GM12878 (cell line): ENCODE measurements around the gene P2RX2. TPM values are rescaled to one million over a fixed set of nuclear protein-coding genes. Genes with fewer than 3 reads are reported as not detected.

Experiments used
- ATAC-seq: fragments of 200-7000 bp; cut with Tn5 transposase; 3 replicates; pipeline ENCODE4 v1.9.1; 2020; ENCODE audit warnings: mild to moderate bottlenecking, moderate library complexity
- BruUV-seq: library from RNA; stranded (reverse); fragments of 400-500 nt; replicated peaks from 2 replicates; lab custom pipeline; 2021; lab: Mats Ljungman, UMichigan
- CTCF ChIA-PET: fragments of 300-600 bp; sonication (Branson Sonifier 250); formaldehyde crosslinking; extraction: SDS; loops from one replicate; lab custom pipeline; 2021; ENCODE audit warnings: inconsistent platforms; lab: Yijun Ruan, JAX
- POLR2A ChIA-PET: fragments of 350-600 bp; formaldehyde crosslinking; extraction: SDS; loops from one replicate; lab custom pipeline; 2021; ENCODE audit warnings: inconsistent platforms; lab: Charles Lee
- RAD21 ChIA-PET: fragments of 300-600 bp; sonication (Branson Sonifier 250); formaldehyde crosslinking; loops from one replicate; lab custom pipeline; 2023; ENCODE audit warnings: antibody characterized with exemption; ENCODE audit not compliant: unreplicated experiment; lab: Charles Lee
- SMC1A ChIA-PET: fragments of 300-600 bp; sonication (Branson Sonifier 250); formaldehyde crosslinking; loops from one replicate; lab custom pipeline; 2023; ENCODE audit not compliant: unreplicated experiment, uncharacterized antibody; lab: Charles Lee
- DNase-seq: peaks from one replicate; pipeline ENCODE4 v3.0.0-alpha.2; 2011; ENCODE audit warnings: low read depth, low spot score
- FAIRE-seq: peaks from 3 replicates; lab custom pipeline; 2011; peaks lifted over from hg19 to GRCh38; lab: Jason Lieb, UNC
- H2AFZ ChIP-seq: 2 replicates; pipeline ENCODE4 v1.6.0; 2011; ENCODE audit warnings: low read depth, low read length, control low read depth; ENCODE audit not compliant: control insufficient read depth
- H3K27ac ChIP-seq: 2 replicates; pipeline ENCODE4 v1.5.1; 2011; ENCODE audit warnings: control low read depth; ENCODE audit not compliant: control insufficient read depth, insufficient read depth
- H3K27me3 ChIP-seq, 2 experiments: replicated peaks in 1 of 2; 2 replicates each; pipeline versions ENCODE4 v1.6.0 to v1.6.1; 2011; ENCODE audit warnings: low read length in 1 of 2; ENCODE audit not compliant: control insufficient read depth in 2 of 2, insufficient read depth in 2 of 2
- H3K36me3 ChIP-seq, 2 experiments: 2 replicates each; pipeline ENCODE4 v1.5.1; 2011; ENCODE audit warnings: low read length in 1 of 2; ENCODE audit not compliant: control insufficient read depth in 2 of 2, insufficient read depth in 2 of 2
- H3K4me1 ChIP-seq: 2 replicates; pipeline ENCODE4 v1.6.1; 2011; ENCODE audit warnings: mild to moderate bottlenecking, low read length, moderate library complexity, mixed read lengths; ENCODE audit not compliant: control insufficient read depth, insufficient read depth
- H3K4me2 ChIP-seq: 2 replicates; pipeline ENCODE4 v1.6.0; 2011; ENCODE audit warnings: control low read depth; ENCODE audit not compliant: control insufficient read depth, insufficient read depth
- H3K4me3 ChIP-seq: fragments of 200-600 bp; sonication (generic); 2 replicates; pipeline ENCODE4 v1.5.1; 2016
- H3K79me2 ChIP-seq: 2 replicates; pipeline ENCODE4 v1.6.0; 2011; ENCODE audit warnings: low read length; ENCODE audit not compliant: control insufficient read depth, insufficient read depth
- H3K9ac ChIP-seq: 2 replicates; pipeline ENCODE4 v1.8.0; 2011; ENCODE audit warnings: low read length, control low read depth, mixed read lengths; ENCODE audit not compliant: control insufficient read depth, insufficient read depth
- H3K9me3 ChIP-seq: replicated peaks from 3 replicates; pipeline ENCODE4 v1.5.1; 2011; ENCODE audit warnings: mild to moderate bottlenecking, low read length; ENCODE audit not compliant: control insufficient read depth, insufficient read depth
- H4K20me1 ChIP-seq: 2 replicates; pipeline ENCODE4 v1.6.0; 2011; ENCODE audit not compliant: control insufficient read depth, insufficient read depth
- EGR1 ChIP-seq, 2 experiments: IDR thresholded peaks; 1 replicate in 1 of 2; 2 replicates in 1 of 2; pipeline ENCODE4 v1.6.1; 2011 to 2012; ENCODE audit warnings: low read depth in 2 of 2, low read length in 2 of 2, borderline replicate concordance in 1 of 2, mild to moderate bottlenecking in 1 of 2, moderate library complexity in 1 of 2
- KDM1A ChIP-seq: fragments of 200-600 bp; sonication (generic); IDR thresholded peaks from 2 replicates; pipeline ENCODE4 v1.6.1; 2016; ENCODE audit warnings: borderline replicate concordance
- NKRF ChIP-seq: fragments of 450-650 bp; conservative IDR thresholded peaks from 2 replicates; pipeline ENCODE4 v1.6.1; 2017; ENCODE audit warnings: mild to moderate bottlenecking, moderate library complexity
- POLR2AphosphoS2 ChIP-seq: IDR thresholded peaks from 2 replicates; pipeline ENCODE4 v1.6.1; 2011; ENCODE audit warnings: low read depth, mild to moderate bottlenecking, low read length, improper control_type of control experiment, moderate library complexity
- POLR2AphosphoS5 ChIP-seq: IDR thresholded peaks from 2 replicates; pipeline ENCODE4 v1.6.1; 2011; ENCODE audit warnings: mild to moderate bottlenecking, low read length, inconsistent platforms
- YY1 ChIP-seq: IDR thresholded peaks from 2 replicates; pipeline ENCODE4 v1.6.1; 2011; ENCODE audit warnings: low read depth, mild to moderate bottlenecking, low read length
- ZNF622 ChIP-seq: fragments of 450-650 bp; IDR thresholded peaks from 2 replicates; pipeline ENCODE4 v1.6.1; 2017; ENCODE audit warnings: mild to moderate bottlenecking, inconsistent platforms
- WGBS: methylation state at CpG from one replicate; pipeline ENCODE4 v1.1.6; 2016; ENCODE audit warnings: low lambda C conversion rate; ENCODE audit not compliant: insufficient replicate concordance, insufficient coverage; ENCODE audit errors: missing lambda C conversion rate; 5-methylcytosine and 5-hydroxymethylcytosine counted together
- in situ Hi-C: fragments of 300-500 bp; cut with MboI; formaldehyde crosslinking; loops from 9 replicates; pipeline ENCODE4 v1.14.3; 2018; ENCODE audit warnings: mixed read lengths
- intact Hi-C: fragments of 100-400 bp; cut with micrococcal nuclease; formaldehyde crosslinking; loops from one replicate; pipeline ENCODE4 v1.14.2; 2022; ENCODE audit not compliant: unreplicated experiment
- polyA plus RNA-seq, 11 experiments: library from polyadenylated mRNA; depleted of rRNA in 4 of 11; unstranded in 6 of 11; stranded (reverse) in 5 of 11; fragments of >200 nt; fragmentation: Nextera tagmentation in 4 of 11; fragmentation: Illumina TruSeq in 1 of 11; extraction: Ambion mirVana in 4 of 11; extraction: Trizol in 1 of 11; gene quantifications; 1 replicate in 1 of 11; 2 replicates in 10 of 11; pipeline versions ENCODE4 v1.2.1 to v1.2.3, GENCODE V29; 2011 to 2016; ENCODE audit warnings: inconsistent platforms in 2 of 11, missing spikeins in 2 of 11, low read depth in 1 of 11
- total RNA-seq, 4 experiments: library from RNA; depleted of rRNA in 3 of 4; stranded (reverse); fragments of >200 nt in 3 of 4; fragmentation: Illumina TruSeq in 1 of 4; extraction: Trizol in 1 of 4; gene quantifications; 2 replicates each; pipeline versions ENCODE4 v1.2.1 to v1.2.3, GENCODE V29; 2013 to 2021

P2RX2 gene
- total and polyA plus RNA-seq, 10 of the 15 experiments (the other 5 are each of a cell fraction or from before 2014, with no cell fraction given): not detected

- no peak overlapping the region for H3K4me3 ChIP-seq
- peaks cover 29 to 45% of the 10 kb centered on the region in 2 experiments; a peak in 3 of 4 replicates for H3K36me3 ChIP-seq
- no peak overlapping the region for H3K27ac ChIP-seq
- H3K4me2 ChIP-seq: no peak overlapping the region
- no TSS peak for BruUV-seq
- WGBS: 86% methylated on average over 15 of the region's 16 CpGs
- intact Hi-C loops: no loop called here
- RAD21 ChIA-PET: no interaction called here
- no peak for DNase-seq
- SMC1A ChIA-PET: no interaction called here
- no peak overlapping the region for H3K9ac ChIP-seq
- TF ChIP-seq POLR2AphosphoS5: no peak
- TF ChIP-seq YY1: no peak
- no peak for TF ChIP-seq POLR2AphosphoS2
- TF ChIP-seq KDM1A: no peak
- TF ChIP-seq EGR1 (IDR thresholded peaks at IDR 0.05; ENCODE audit: borderline replicate concordance in 1 of 2, low read depth in 2 of 2, low read length in 2 of 2): no peak
- no peak for TF ChIP-seq NKRF
- TF ChIP-seq ZNF622: no peak
- TF ChIP-seq, all 136 proteins: peak for 0
- no peaks in the 10 kb centered on the region for H3K4me1 ChIP-seq
- FAIRE-seq: no peak
- no peaks in the 10 kb centered on the region for H3K79me2 ChIP-seq
- H4K20me1 ChIP-seq: no peaks in the 10 kb centered on the region
- in situ Hi-C loops: no loop called here
- ATAC-seq: no peak
- no peaks in the 10 kb centered on the region for H3K9me3 ChIP-seq
- CTCF ChIA-PET: no interaction called here
- POLR2A ChIA-PET: no interaction called here
- no peak overlapping the region for H2AFZ ChIP-seq
- H3K27me3 ChIP-seq: no peaks in the 10 kb centered on the region
Observed at GRCh38 chr12:132659146-132659545, 40.6 kb downstream of the P2RX2 start.
